ENCODE data around the gene MSRB2. TPM values are rescaled to one million over a fixed set of nuclear protein-coding genes. Genes with fewer than 3 reads are reported as not detected.

MSRB2 gene
- total RNA-seq, 1 donor = 1.4 TPM

GRCh38 chr10:23158370-23158769, 63.0 kb downstream of the MSRB2 start:
- Histone ChIP-seq H3K4me1 (ENCODE audit: insufficient read depth, low read length) (no peaks in the 10 kb centered on the region), H3K4me3 (ENCODE audit: low read length) (no peak overlapping the region), H3K27me3 (ENCODE audit: insufficient read depth, low read length) (no peaks in the 10 kb centered on the region), H3K9me3 (ENCODE audit: low read depth, low read length) (no peaks in the 10 kb centered on the region)

DNA sequence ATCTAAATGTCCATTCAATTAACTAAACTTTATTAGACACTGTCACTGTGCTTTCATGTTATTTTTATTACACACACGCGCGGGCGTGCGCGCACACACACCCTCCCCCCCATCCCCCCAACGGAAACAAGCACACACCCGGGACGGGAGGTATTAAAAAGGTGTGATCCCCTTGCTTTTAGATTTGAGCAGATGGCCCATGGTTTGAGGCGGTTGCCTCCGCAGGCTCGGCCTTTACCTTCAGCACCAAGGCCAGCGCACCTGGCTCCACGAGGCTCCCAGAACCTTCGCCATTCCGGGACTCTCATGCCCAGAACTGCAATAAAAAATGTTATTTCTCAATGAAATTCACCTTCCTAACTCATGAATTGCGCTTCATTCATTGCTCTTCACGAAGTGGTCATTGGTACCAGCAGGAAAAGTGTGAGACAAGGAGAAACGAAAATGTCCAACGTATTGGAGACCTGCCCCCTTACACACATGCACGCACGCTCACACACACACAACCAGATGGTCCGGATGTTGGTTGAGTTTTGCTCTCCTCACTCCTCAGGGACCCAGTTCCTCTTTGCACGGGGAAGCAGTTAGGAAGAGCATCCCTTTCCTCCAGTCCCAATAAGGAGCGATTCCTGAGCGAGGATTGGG, 76.0 kb downstream of the MSRB2 start:
- Histone ChIP-seq H3K27me3 (ENCODE audit: insufficient read depth, low read length) (peaks cover 65% of the 10 kb centered on the region), H3K4me3 (ENCODE audit: low read length) (no peak overlapping the region), H3K9me3 (ENCODE audit: low read depth, low read length) (no peaks in the 10 kb centered on the region), H3K4me1 (ENCODE audit: insufficient read depth, low read length) (no peaks in the 10 kb centered on the region)

Other genes with a start within 250 kb of the MSRB2 start
- 2.1 TPM for gene ARMC3, start 167.5 kb upstream of the MSRB2 start, total RNA-seq
- gene PTF1A, start 96.7 kb downstream of the MSRB2 start, total RNA-seq = not detected
- 0.31 TPM for gene C10orf67, start 249.2 kb downstream of the MSRB2 start, total RNA-seq